DMS79 (cell line): ENCODE results near the gene LHFPL2.
A peak's percentile ranks its signal among the peaks of the same experiment; 100 is the strongest.
"Not testable (repeated sequence)": the region's sequence is repeated elsewhere in the genome, so short reads cannot be mapped to it uniquely, and the experiment has no call there.

Experiments used
- DNase-seq: peaks from one replicate; lab custom pipeline; 2025; lab: John Stamatoyannopoulos, UW

The LHFPL2 gene

GRCh38 chr5:78648359-78649210, at the start of gene LHFPL2:
LHFPL2 (minus strand) TSS chr5:78648772; CDS start chr5:78510213, 138,559 bp downstream.
- DNase-seq = no peak

GRCh38 chr5:78696637-78697036, 48.1 kb upstream of the LHFPL2 start:
- DNase-seq = no peak

DNA sequence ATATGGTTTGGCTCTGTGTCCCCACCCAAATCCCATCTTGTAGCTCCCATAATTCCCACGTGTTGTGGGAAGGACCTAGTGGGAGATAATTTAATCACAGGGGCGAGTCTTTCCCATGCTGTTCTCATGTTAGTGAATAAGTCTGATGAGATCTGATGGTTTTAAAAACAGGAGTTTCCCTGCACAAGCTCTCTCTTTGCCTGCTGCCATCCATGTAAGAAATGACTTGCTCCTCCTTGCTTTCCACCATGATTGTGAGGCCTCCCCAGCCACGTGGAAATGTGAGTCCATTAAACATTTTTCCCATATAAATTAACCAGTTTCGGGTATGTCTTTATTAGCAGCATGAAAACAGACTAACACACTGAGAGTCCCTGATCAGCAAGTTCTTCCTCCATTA, 47.5 kb upstream of the LHFPL2 start:
- DNase-seq = not testable (repeated sequence)

DNA sequence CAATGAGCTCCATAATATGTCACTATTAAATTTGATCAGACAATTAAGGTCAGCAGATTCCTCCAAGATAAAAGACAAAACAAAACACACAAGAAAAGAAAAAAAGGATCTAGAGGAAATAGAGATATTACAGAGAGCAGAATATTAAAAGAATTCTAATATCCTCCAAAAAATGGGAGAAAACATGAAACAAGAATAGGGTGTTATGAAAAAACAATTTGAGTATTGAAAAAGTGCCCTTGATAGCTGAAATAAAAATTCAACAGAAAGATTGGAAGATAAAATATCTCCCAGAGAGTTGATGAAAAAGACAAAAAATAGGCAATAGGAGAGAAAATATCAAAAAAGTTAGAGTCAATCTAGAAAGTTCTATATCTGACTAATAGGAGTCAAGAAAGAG, 44.8 kb upstream of the LHFPL2 start:
- no peak for DNase-seq

DNA sequence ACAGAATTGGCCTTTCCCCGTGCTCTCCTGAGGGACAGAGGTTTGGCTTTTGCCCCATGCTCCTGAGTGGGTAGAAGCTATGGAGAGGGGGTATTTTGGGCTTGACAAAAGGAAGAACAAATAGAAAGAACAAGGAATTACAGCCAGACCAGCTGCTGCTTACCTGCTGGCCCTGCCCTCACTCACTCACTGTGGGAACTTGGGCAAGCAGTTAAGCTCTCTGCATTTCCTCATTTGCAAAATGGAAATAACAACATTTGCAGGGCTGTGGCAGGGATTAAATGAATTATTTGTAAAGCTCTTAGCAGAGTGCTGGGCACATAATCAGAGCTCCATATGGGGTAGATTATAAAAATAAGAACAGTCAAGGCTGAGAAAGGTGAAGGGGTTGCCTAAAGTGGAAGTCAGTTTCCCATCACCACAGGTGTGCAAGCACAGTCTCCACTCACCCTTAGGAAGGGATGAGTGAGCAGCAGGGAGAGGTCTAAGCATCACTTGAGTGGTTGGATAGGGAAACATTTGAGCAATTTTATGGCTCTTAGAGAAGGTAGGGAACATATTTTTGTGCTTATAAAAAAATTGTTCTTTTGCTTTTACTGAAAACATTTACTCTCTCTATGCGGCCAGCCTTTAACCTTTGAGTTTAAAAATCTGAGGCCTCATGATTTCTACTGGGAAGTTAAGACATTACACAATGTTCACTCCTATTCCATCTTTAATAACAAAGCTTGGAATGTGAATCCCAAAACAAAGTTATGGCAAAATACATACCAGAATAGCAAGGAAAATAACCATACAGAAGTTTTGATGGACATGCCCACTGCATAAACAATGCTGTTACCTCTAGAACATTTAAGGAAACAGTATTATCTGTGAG, 42.8 kb upstream of the LHFPL2 start:
- peak; percentile 25 for DNase-seq

- no peak for DNase-seq
These were observed 41.8 kb upstream of the LHFPL2 start for GRCh38 chr5:78690253-78690972.

- DNase-seq = no peak
These were observed 41.1 kb upstream of the LHFPL2 start for GRCh38 chr5:78689540-78690252.

DNA sequence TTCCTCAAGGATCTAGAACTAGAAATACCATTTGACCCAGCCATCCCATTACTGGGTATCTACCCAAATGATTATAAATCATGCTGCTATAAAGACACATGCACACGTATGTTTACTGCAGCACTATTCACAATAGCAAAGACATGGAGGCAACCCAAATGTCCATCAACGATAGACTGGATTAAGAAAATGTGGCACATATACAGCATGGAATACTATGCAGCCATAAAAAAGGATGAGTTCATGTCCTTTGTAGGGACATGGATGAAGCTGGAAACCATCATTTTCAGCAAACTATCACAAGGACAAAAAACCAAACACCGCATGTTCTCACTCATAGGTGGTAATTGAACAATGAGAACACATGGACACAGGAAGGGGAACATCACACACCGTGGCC, 38.9 kb upstream of the LHFPL2 start:
- DNase-seq = not testable (repeated sequence)

- not testable (repeated sequence) for DNase-seq
These were observed 35.3 kb upstream of the LHFPL2 start for GRCh38 chr5:78683905-78684304.

DNA sequence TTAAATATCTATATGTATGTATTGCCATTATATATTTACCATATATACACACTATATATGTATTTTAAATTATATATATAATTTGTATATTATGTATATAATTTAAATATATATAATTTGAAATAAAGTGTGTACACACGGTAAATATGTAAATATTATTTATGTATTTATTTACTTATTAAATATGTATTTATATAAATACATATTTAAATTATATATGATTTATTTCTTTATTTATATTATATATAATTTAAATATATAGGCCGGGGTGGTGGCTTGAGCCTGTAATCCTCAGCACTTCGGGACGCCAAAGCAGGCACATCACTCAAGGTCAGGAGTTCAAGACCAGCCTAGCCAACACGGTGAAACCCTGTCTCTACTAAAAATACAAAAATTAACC, 31.3 kb upstream of the LHFPL2 start:
- no peak for DNase-seq

DNA sequence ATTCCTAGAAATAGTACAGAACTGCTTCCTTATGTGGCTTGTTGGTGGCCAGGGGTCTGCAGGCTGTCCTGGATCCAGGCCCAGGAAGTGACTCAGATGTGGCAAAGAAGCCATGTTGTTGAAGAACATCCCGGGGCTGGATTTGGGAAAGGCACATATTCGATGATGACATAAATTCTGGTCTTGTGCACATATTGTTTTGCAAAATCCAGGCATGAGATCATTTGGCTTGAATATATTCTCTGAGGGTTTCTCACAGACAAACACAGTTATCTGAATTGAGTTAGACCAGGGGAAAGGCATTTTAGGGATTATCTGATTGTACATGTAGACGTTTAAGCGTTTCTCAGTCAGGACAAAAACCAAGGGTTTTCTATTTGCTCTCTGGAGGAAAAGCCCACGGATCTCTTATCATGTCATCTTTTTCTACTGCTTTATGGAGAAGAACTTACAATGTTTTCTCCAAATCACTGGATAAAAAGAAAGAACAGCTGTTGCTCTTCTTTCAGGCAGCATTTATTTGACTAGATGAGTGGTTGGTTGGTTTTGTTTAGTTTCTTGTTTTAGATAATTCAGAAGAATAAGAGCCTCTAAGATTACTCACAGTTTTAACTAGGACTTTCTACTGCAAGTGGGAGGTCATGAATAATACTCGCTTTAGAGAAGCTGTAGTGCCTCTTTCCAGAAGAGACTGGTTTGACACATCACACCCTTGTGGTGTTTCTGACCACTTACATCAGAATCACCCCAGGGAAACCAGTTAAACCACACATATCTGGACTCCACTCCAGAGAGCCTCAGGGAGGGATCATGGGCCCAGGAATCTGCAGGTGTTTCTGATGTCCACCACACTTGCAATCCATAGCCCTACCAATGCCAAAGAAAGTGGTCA, 29.5 kb upstream of the LHFPL2 start:
- DNase-seq = no peak

DNA sequence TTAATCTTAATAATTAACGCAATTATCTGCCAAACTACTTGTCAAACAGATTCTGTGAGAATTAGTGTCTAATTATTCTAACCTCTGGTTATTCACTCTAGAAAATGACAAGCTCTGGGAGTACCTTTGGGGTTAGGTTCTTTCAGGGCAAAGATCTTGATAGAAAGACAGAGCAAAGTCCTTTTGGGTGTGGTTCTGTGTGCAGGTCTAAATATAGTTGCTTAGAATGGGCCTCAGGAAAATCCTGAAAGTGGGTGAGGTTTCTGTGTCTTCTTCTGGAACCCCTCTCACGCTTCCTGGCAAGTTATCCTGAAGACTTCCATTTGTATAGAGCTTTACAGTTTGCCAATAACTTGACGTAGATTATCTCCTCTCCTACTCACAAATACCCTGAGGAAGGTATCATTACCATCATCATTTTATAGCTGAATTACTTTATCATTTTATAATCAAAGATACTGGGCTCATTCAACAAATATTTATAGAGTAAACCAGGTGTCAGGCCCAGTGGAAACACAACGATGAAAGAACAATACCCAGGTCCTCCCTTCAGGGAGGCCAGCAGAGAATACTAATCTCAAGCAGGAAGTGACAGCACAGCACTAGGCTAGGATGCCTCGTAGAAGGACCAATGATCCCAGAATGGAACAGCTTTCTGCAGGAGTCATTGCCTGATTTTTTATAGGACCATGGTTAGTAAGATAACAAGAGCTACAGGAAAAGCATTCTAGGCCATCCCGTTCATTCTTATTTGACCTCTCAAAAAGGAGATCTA, 27.6 kb upstream of the LHFPL2 start:
- DNase-seq = no peak

GRCh38 chr5:78673827-78674226, 25.3 kb upstream of the LHFPL2 start:
- not testable (repeated sequence) for DNase-seq

- no peak for DNase-seq
These were observed 23.6 kb upstream of the LHFPL2 start for GRCh38 chr5:78672154-78672553.

DNA sequence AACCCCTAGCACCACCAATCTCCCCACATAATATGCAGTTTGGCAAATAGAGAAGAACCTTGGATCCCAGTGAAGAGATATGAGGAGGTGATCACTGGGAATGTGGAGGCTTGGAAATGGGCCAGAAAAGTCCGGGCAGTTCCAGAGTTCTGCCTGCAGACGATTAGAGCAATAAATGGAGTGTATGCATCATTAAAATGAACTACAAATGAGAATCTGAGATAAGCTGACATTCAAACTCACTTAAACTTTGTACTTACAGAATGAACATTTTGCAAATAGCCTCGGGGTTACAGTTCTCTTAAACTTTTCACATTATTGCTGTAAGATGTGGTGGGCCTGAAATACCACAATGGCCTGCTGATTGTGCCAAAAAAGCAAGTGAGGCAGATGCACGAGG, 23.0 kb upstream of the LHFPL2 start:
- no peak for DNase-seq

DNA sequence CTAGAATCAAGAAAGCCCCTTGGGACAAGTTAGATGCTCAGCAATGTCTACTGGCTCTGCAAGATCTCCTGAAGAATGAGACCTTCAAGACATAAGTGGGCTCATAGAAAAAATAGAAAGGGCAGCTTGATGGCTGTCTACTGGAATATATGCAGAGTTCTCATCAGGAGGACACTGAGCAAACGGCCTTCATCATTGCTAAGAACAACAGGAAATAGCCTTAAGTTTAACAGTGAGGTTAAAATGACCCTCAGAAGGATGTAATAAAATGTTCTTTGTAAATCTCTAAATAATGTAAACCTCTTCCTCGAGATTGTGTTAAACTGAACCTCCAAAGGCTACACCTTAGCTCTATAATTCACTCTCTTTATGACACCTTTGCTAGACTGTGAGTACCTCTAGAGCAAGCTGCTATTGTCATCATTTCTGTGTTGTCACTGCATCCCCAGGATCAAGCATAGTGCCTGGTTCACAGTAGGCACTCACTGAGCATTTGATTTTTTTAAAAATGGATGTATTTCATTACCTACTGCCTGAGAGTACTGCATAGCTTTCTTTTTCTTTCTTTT, 22.2 kb upstream of the LHFPL2 start:
- DNase-seq = no peak

DNA sequence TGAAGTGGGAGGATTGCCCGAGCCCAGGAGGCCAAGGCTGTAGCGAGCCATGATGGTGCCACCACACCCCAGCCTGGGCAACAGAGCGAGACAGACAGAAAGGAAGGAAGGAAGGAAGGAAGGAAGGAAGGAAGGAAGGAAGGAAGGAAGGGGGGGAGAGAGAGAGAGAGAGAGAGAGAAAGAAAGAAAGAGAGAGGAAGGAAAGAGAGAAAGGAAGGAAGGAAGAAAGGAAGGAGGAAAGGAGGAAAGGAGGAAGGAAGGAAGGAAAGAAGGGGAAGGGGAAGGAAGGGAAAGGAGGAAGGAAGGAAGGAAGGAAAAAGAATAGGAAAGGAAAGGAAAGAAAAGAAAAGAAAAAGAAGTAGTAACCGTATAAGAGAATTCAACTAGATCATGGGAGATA, 20.8 kb upstream of the LHFPL2 start:
- DNase-seq = no peak

GRCh38 chr5:78667461-78668103, 19.0 kb upstream of the LHFPL2 start:
- DNase-seq = no peak

DNA sequence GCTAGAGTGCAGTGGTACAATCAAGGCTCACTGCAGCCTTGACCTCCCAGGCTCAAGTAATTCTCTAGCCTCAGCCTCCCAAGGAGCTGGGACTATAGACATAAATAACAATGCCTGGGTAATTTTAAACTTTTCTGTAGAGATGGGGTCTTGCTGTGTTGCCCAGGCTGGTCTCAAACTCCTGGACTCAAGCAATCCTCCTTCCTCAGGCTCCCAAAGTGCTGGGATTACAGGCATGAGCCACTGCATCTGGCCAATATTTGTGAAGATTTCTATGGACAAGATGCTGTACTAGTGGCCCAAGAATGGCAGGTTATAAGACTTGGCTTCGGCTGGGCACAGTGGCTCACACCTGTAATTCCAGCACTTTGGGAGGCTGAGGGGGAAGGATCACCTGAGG, 18.4 kb upstream of the LHFPL2 start:
- not testable (repeated sequence) for DNase-seq
